Progenitor cell of endocrine pancreas (in vitro differentiated cells): ENCODE measurements around the gene IGF1R. TPM values are rescaled to one million over a fixed set of nuclear protein-coding genes. Genes with fewer than 3 reads are reported as not detected.

Experiments
- DNase-seq: peaks from one replicate; pipeline ENCODE4 v3.0.0; 2021; ENCODE audit warnings: low spot score; ENCODE audit not compliant: unreplicated experiment
- H3K27ac Mint-ChIP-seq: 2 replicates; pipeline ENCODE4 v1.8.0; 2021; ENCODE audit warnings: mild to moderate bottlenecking, moderate library complexity, mixed read lengths
- H3K27me3 Mint-ChIP-seq: 2 replicates; pipeline ENCODE4 v1.8.0; 2021; ENCODE audit warnings: mixed read lengths
- H3K36me3 Mint-ChIP-seq: 2 replicates; pipeline ENCODE4 v1.8.0; 2022; ENCODE audit warnings: mixed read lengths; ENCODE audit not compliant: insufficient read depth
- H3K4me1 Mint-ChIP-seq: 2 replicates; pipeline ENCODE4 v1.8.0; 2021; ENCODE audit warnings: low read depth, mixed read lengths
- H3K4me3 Mint-ChIP-seq: 2 replicates; pipeline ENCODE4 v1.8.0; 2021; ENCODE audit warnings: low read depth, mild to moderate bottlenecking, moderate library complexity, mixed read lengths
- H3K9me3 Mint-ChIP-seq: 2 replicates; pipeline ENCODE4 v1.8.0; 2021; ENCODE audit warnings: low read depth, mixed read lengths
- total RNA-seq: library from RNA; stranded (reverse); gene quantifications from 2 replicates; pipeline ENCODE4 v1.2.1, GENCODE V29; 2021
- TF ChIP-seq, protein P1 (sequence below): fragments of 200-600 bp; sonication (generic); IDR thresholded peaks from one replicate; pipeline ENCODE4 v1.5.0; 2021; ENCODE audit warnings: antibody characterized with exemption, mild to moderate bottlenecking; ENCODE audit not compliant: unreplicated experiment

The IGF1R gene
- total RNA-seq, 1 donor from 2014 or later, result 106 TPM

DNA sequence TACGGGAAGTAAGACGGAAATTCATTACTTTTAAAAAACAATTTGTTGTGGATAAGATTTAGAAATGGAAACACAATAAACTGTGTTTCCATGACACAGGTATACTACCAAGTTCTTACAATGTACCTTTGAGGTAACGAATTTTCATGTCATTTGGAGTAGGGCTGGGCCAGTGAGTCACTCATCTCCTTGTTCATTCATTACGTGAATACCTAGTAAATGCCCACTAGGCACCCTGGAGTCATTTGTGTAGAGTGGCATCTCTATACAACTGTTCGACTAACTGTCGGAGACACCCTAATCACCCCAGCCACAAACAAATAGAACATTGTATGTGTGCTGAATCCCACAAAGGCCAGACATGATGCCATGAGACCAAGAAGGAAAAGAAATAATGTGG lies 94.8 kb downstream of the IGF1R start:
- no peaks in the 10 kb centered on the region for H3K27me3 Mint-ChIP-seq
- DNase-seq, result no peak
- peaks cover 64% of the 10 kb centered on the region for H3K4me1 Mint-ChIP-seq
- H3K9me3 Mint-ChIP-seq, result no peaks in the 10 kb centered on the region
- TF ChIP-seq, protein P1, sequence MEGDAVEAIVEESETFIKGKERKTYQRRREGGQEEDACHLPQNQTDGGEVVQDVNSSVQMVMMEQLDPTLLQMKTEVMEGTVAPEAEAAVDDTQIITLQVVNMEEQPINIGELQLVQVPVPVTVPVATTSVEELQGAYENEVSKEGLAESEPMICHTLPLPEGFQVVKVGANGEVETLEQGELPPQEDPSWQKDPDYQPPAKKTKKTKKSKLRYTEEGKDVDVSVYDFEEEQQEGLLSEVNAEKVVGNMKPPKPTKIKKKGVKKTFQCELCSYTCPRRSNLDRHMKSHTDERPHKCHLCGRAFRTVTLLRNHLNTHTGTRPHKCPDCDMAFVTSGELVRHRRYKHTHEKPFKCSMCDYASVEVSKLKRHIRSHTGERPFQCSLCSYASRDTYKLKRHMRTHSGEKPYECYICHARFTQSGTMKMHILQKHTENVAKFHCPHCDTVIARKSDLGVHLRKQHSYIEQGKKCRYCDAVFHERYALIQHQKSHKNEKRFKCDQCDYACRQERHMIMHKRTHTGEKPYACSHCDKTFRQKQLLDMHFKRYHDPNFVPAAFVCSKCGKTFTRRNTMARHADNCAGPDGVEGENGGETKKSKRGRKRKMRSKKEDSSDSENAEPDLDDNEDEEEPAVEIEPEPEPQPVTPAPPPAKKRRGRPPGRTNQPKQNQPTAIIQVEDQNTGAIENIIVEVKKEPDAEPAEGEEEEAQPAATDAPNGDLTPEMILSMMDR, result no peak
- no peak overlapping the region for H3K27ac Mint-ChIP-seq
- H3K4me3 Mint-ChIP-seq, result no peak overlapping the region
- H3K36me3 Mint-ChIP-seq, result no peaks in the 10 kb centered on the region

DNA sequence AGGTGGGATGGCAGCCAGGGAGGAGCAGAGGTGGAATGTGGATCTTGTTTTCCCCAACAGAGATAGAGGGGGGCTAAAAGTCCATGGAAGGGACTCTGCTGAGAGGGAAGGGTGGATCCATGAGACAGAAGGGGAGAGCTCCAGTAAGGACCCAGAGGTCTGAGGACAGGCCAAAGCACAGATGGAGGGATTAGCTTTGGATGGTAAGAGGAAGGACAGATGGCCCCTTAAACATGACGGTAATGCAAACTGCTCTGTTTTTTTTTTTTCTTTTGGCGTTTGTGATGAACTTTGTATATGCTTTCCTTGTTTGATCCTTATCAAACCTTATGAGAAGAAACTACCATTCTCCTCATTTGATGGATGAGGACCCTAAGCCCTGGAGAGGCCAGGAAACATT lies 96.2 kb downstream of the IGF1R start:
- no peak for DNase-seq
- Mint-ChIP-seq H3K9me3 (no peaks in the 10 kb centered on the region), H3K4me3 (no peak overlapping the region), H3K36me3 (no peaks in the 10 kb centered on the region), H3K4me1 (peaks cover 58% of the 10 kb centered on the region), H3K27ac (peak overlapping the region; percentile 73), H3K27me3 (no peaks in the 10 kb centered on the region)
- TF ChIP-seq, protein P1, result no peak

DNA sequence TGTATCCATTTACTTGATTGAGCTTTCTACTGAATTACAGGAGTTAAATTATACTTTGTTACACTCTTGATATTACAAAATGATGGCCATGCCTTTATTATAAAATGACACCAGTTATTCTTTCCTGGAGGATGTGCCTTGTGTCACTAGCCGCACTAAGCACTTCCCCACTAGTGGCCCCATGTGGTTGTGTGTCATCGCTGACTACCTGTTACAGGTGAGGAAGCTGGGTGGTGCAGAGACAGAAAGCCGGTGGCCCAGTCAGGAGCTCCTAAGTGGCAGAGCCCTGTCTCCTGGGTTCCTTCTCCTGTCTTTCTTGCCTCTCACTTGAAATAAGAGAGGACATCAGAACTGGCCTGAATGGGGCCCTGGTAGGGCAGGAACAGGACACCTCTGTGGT lies 96.8 kb downstream of the IGF1R start:
- no peak overlapping the region for H3K4me3 Mint-ChIP-seq
- H3K4me1 Mint-ChIP-seq, result peaks cover 56% of the 10 kb centered on the region

DNA sequence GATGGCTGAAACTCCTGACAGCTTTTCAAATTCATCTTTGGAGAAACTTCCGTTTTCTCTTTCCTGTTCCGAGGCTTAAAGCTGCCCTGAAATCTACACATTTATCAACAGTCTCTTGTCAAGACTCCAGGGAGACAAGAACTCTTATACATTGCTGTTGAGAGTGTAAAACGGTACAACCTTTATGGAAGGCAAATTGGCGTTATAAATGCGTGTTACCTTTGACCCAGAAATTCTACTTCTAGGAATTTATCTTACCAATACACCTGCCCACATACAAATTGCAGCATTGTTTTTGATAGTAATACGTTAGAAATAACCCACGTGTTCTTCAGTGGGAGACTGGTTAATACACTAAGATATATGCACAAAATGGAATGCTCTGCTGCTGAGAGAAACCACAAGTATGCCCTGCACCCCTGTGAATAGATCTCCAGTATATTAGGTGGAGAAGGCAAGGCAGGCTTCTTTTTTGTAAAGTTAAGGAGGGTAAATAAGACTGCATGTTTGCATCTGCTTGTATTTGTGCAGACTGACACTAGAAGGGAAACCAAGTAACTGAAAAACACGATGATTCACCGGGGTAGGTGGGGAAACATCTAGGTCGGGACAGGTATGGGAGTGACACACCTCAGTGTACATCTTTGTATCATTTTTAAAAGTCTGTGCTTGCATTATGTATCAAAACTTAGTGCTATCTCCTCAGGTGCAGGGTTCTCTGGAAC lies 97.5 kb downstream of the IGF1R start:
- no peak overlapping the region for H3K27ac Mint-ChIP-seq
- H3K4me3 Mint-ChIP-seq, result no peak overlapping the region
- H3K36me3 Mint-ChIP-seq, result no peaks in the 10 kb centered on the region
- peaks cover 49% of the 10 kb centered on the region for H3K4me1 Mint-ChIP-seq
- H3K9me3 Mint-ChIP-seq, result no peaks in the 10 kb centered on the region
- no peak for DNase-seq
- TF ChIP-seq, protein P1, result no peak
- H3K27me3 Mint-ChIP-seq, result no peaks in the 10 kb centered on the region

More for the DNA sequence above, 96.8 kb downstream of the IGF1R start:
- DNase-seq, result no peak
- Mint-ChIP-seq H3K27ac (no peak overlapping the region), H3K27me3 (no peaks in the 10 kb centered on the region), H3K9me3 (no peaks in the 10 kb centered on the region), H3K36me3 (no peaks in the 10 kb centered on the region)
- TF ChIP-seq, protein P1, result no peak

DNA sequence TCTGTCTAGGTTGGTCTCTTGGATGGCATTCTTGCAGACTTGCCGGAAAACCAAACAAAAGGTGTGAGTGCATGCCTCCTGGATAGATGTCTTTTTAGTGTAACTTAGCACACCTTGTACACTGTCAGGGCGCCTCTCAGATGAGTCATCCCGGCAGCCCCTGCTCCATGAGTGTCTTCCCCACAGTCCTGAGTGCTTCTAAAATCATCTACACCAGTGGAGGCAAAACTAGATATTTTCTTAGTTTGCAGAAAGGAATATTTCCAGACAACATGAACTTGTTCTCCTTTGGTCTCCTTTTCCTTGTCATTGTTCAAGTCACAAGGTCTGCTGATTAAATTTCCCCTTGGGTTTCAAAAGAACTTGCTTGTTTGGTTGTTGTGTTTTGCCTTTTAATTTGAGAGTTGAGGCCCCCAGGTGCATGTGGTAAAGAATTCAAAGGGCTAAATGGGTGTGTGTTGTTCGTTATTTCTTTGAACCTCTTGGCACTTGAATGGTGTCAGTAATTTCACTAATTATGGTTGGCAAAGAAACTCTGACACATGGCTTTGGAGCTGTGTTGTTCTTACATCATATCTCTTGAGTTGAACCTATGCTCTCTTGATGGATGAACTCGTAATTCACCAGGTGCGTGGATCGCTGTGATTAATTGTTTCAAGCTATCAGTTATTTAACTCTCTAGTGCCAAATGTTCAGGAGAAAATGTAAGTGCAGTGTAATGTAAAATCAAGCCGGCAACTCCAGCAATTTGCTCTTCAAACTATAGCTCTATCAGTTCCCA lies 98.2 kb downstream of the IGF1R start:
- Mint-ChIP-seq H3K27me3 (no peaks in the 10 kb centered on the region), H3K27ac (no peak overlapping the region), H3K4me1 (peaks cover 45% of the 10 kb centered on the region), H3K4me3 (no peak overlapping the region), H3K9me3 (no peaks in the 10 kb centered on the region), H3K36me3 (no peaks in the 10 kb centered on the region)
- no peak for DNase-seq
- TF ChIP-seq, protein P1, result no peak
